Measurements from ENCODE around the gene GFRA1. TPM values are rescaled to one million over a fixed set of nuclear protein-coding genes. Genes with fewer than 3 reads are reported as not detected.

Gene GFRA1
- total RNA-seq, 1 experiment from 2014 or later, result 0.30 TPM

DNA sequence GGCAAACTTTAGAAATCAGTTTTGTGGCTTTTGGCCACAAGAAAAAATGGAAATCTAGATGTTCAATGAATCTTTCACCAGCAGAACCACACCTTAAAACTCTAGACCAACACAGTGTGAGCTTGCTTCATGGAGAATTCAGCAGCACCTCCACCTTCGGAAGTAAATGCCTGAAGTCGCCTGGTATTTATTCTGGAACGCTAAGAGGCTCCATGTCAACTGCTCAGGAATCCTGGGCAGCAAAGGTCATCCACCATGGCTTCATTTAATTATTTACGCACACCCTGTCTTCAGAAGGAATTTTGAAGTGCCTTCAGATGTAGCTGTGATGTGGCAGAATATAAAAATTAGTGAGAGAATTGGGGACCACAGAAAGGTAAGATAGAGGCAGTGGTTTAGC, 167.7 kb downstream of the GFRA1 start:
- intact Hi-C loops (cut with micrococcal nuclease), result no loop called here
- ATAC-seq, result no peak
- BruUV-seq (replicated peaks), result no TSS peak

DNA sequence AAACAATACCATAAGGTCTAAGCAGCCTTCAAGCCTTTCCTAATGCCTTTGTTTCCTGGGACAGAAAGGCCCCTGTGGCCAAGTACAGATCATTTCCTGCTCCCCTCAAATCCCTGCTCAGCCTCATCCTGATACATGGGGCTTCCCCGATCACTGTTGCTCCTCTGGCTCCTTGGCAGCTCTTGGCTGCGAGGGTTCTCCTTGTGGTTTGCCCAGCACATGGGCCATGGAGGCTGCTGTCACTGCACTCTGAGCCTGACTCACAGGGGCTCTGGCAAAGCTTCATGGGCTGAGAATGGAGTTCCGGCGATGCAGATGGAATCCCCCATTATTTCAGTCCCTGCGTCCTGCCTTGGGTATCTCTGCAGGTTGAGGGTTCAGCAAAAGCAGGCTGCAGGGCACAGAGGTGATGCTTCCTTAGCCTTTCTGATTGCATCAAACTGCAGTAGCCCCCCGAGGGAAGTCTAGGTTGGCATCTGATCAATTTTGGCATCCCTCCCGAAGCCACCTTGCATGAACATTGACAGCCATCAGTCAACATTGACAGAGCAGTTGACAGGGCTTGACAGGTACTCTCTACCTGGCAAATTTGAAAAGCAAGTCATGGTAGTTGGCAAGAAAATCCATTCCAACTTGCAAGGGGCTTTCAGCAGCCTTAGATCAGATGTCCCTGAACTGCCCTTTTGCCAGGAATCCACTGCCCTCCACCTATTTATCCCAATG, 168.6 kb downstream of the GFRA1 start:
- H3K9me2 ChIP-seq (ENCODE audit: insufficient read depth), result no peaks in the 10 kb centered on the region
- POLR2A ChIA-PET, result no interaction called here
- CTCF ChIA-PET, result no interaction called here
- H3K27ac ChIP-seq (ENCODE audit: low read depth, low read length), result no peak overlapping the region
- no peak for DNase-seq (ENCODE audit: low read depth, low spot score)
- no TSS peak for BruUV-seq (replicated peaks)
- H3K4me2 ChIP-seq (ENCODE audit: low read length), result no peak overlapping the region
- intact Hi-C loops (cut with micrococcal nuclease), result no loop called here
- H3K9me3 ChIP-seq (ENCODE audit: control insufficient read depth in 1 of 2, insufficient read depth in 1 of 2, low read depth in 1 of 2, low read length in 2 of 2), result no peaks in the 10 kb centered on the region
- H3K9ac ChIP-seq (ENCODE audit: low read length), result no peak overlapping the region
- H4K20me1 ChIP-seq (ENCODE audit: insufficient read depth), result no peaks in the 10 kb centered on the region
- H3K79me2 ChIP-seq (ENCODE audit: insufficient read depth, low read length), result no peaks in the 10 kb centered on the region
- H3K4me3 ChIP-seq (replicated peaks in 1 of 2; ENCODE audit: low read depth in 1 of 2, low read length in 2 of 2), result no peak overlapping the region
- ATAC-seq, result no peak
- RAD21 ChIA-PET (ENCODE audit: low non-redundant PET in 1 of 2, low total read pairs in 2 of 2, uncharacterized antibody in 2 of 2, unreplicated experiment in 2 of 2), result no interaction called here
- no peaks in the 10 kb centered on the region for H3K36me3 ChIP-seq (ENCODE audit: control insufficient read depth in 1 of 2, insufficient read depth in 2 of 2, low read length in 2 of 2)
- no peaks in the 10 kb centered on the region for H3K4me1 ChIP-seq (ENCODE audit: control insufficient read depth in 1 of 2, insufficient read depth in 2 of 2, low read length in 2 of 2)
- H2AFZ ChIP-seq (ENCODE audit: low read depth, low read length, poor library complexity, severe bottlenecking), result no peak overlapping the region
- peaks cover 60% of the 10 kb centered on the region for H3K27me3 ChIP-seq (ENCODE audit: insufficient read depth, low read length)
- no peak for TF ChIP-seq SIN3A (IDR thresholded peaks at IDR 0.05; ENCODE audit: low read depth)
- TF ChIP-seq, protein P1, sequence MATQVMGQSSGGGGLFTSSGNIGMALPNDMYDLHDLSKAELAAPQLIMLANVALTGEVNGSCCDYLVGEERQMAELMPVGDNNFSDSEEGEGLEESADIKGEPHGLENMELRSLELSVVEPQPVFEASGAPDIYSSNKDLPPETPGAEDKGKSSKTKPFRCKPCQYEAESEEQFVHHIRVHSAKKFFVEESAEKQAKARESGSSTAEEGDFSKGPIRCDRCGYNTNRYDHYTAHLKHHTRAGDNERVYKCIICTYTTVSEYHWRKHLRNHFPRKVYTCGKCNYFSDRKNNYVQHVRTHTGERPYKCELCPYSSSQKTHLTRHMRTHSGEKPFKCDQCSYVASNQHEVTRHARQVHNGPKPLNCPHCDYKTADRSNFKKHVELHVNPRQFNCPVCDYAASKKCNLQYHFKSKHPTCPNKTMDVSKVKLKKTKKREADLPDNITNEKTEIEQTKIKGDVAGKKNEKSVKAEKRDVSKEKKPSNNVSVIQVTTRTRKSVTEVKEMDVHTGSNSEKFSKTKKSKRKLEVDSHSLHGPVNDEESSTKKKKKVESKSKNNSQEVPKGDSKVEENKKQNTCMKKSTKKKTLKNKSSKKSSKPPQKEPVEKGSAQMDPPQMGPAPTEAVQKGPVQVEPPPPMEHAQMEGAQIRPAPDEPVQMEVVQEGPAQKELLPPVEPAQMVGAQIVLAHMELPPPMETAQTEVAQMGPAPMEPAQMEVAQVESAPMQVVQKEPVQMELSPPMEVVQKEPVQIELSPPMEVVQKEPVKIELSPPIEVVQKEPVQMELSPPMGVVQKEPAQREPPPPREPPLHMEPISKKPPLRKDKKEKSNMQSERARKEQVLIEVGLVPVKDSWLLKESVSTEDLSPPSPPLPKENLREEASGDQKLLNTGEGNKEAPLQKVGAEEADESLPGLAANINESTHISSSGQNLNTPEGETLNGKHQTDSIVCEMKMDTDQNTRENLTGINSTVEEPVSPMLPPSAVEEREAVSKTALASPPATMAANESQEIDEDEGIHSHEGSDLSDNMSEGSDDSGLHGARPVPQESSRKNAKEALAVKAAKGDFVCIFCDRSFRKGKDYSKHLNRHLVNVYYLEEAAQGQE (IDR thresholded peaks at IDR 0.05; ENCODE audit: low read depth), result no peak
- no peak for TF ChIP-seq EGR1 (IDR thresholded peaks at IDR 0.05; ENCODE audit: low read depth)
- TF ChIP-seq RAD21 (IDR thresholded peaks at IDR 0.05; ENCODE audit: low read depth), result no peak
- TF ChIP-seq JUND (IDR thresholded peaks at IDR 0.05), result no peak
- no peak for TF ChIP-seq ZFX (IDR thresholded peaks at IDR 0.05)
- no peak for TF ChIP-seq CEBPB (IDR thresholded peaks at IDR 0.05; ENCODE audit: low read depth)
- no peak for TF ChIP-seq EZH2phosphoT487 (IDR thresholded peaks at IDR 0.05; ENCODE audit: borderline replicate concordance)
- no peak for TF ChIP-seq TCF7L2 (IDR thresholded peaks at IDR 0.05; ENCODE audit: borderline replicate concordance, extremely low read depth, insufficient read depth, insufficient read length)
- TF ChIP-seq SP1 (IDR thresholded peaks at IDR 0.05; ENCODE audit: low read depth), result no peak
- no peak for TF ChIP-seq CBX3 (IDR thresholded peaks at IDR 0.05; ENCODE audit: low read depth)
- TF ChIP-seq, protein P2, sequence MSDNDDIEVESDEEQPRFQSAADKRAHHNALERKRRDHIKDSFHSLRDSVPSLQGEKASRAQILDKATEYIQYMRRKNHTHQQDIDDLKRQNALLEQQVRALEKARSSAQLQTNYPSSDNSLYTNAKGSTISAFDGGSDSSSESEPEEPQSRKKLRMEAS (IDR thresholded peaks at IDR 0.05), result no peak
- TF ChIP-seq POLR2AphosphoS5 (IDR thresholded peaks at IDR 0.05; ENCODE audit: low read depth, low read length), result no peak

More for the DNA sequence above, 167.7 kb downstream of the GFRA1 start:
- ChIA-PET POLR2A (no interaction called here), RAD21 (ENCODE audit: low non-redundant PET in 1 of 2, low total read pairs in 2 of 2, uncharacterized antibody in 2 of 2, unreplicated experiment in 2 of 2) (no interaction called here), CTCF (no interaction called here)
- Histone ChIP-seq H3K9ac (ENCODE audit: low read length) (no peak overlapping the region), H3K36me3 (ENCODE audit: control insufficient read depth in 1 of 2, insufficient read depth in 2 of 2, low read length in 2 of 2) (no peaks in the 10 kb centered on the region), H2AFZ (ENCODE audit: low read depth, low read length, poor library complexity, severe bottlenecking) (no peak overlapping the region), H3K4me3 (replicated peaks in 1 of 2; ENCODE audit: low read depth in 1 of 2, low read length in 2 of 2) (no peak overlapping the region), H3K9me2 (ENCODE audit: insufficient read depth) (no peaks in the 10 kb centered on the region), H3K4me1 (ENCODE audit: control insufficient read depth in 1 of 2, insufficient read depth in 2 of 2, low read length in 2 of 2) (no peaks in the 10 kb centered on the region), H4K20me1 (ENCODE audit: insufficient read depth) (no peaks in the 10 kb centered on the region), H3K9me3 (ENCODE audit: control insufficient read depth in 1 of 2, insufficient read depth in 1 of 2, low read depth in 1 of 2, low read length in 2 of 2) (no peaks in the 10 kb centered on the region), H3K27ac (ENCODE audit: low read depth, low read length) (no peak overlapping the region), H3K4me2 (ENCODE audit: low read length) (no peak overlapping the region), H3K27me3 (ENCODE audit: insufficient read depth, low read length) (peaks cover 52% of the 10 kb centered on the region), H3K79me2 (ENCODE audit: insufficient read depth, low read length) (no peaks in the 10 kb centered on the region)
- TF ChIP-seq EZH2 (IDR thresholded peaks at IDR 0.05), result no peak
- TF ChIP-seq, protein P3, sequence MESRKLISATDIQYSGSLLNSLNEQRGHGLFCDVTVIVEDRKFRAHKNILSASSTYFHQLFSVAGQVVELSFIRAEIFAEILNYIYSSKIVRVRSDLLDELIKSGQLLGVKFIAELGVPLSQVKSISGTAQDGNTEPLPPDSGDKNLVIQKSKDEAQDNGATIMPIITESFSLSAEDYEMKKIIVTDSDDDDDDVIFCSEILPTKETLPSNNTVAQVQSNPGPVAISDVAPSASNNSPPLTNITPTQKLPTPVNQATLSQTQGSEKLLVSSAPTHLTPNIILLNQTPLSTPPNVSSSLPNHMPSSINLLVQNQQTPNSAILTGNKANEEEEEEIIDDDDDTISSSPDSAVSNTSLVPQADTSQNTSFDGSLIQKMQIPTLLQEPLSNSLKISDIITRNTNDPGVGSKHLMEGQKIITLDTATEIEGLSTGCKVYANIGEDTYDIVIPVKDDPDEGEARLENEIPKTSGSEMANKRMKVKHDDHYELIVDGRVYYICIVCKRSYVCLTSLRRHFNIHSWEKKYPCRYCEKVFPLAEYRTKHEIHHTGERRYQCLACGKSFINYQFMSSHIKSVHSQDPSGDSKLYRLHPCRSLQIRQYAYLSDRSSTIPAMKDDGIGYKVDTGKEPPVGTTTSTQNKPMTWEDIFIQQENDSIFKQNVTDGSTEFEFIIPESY (IDR thresholded peaks at IDR 0.05; ENCODE audit: extremely low read depth, insufficient replicate concordance, low read length), result no peak
- DNase-seq (ENCODE audit: low read depth, low spot score), result no peak
